GM12878 (cell line): ENCODE data around the gene PYGO1. TPM values are rescaled to one million over a fixed set of nuclear protein-coding genes. Genes with fewer than 3 reads are reported as not detected.

Source experiments
- ATAC-seq: fragments of 200-7000 bp; cut with Tn5 transposase; 3 replicates; pipeline ENCODE4 v1.9.1; 2020; ENCODE audit warnings: mild to moderate bottlenecking, moderate library complexity
- BruUV-seq: library from RNA; stranded (reverse); fragments of 400-500 nt; replicated peaks from 2 replicates; lab custom pipeline; 2021; lab: Mats Ljungman, UMichigan
- CTCF ChIA-PET: fragments of 300-600 bp; sonication (Branson Sonifier 250); formaldehyde crosslinking; extraction: SDS; loops from one replicate; lab custom pipeline; 2021; ENCODE audit warnings: inconsistent platforms; lab: Yijun Ruan, JAX
- POLR2A ChIA-PET: fragments of 350-600 bp; formaldehyde crosslinking; extraction: SDS; loops from one replicate; lab custom pipeline; 2021; ENCODE audit warnings: inconsistent platforms; lab: Charles Lee
- RAD21 ChIA-PET: fragments of 300-600 bp; sonication (Branson Sonifier 250); formaldehyde crosslinking; loops from one replicate; lab custom pipeline; 2023; ENCODE audit warnings: antibody characterized with exemption; ENCODE audit not compliant: unreplicated experiment; lab: Charles Lee
- SMC1A ChIA-PET: fragments of 300-600 bp; sonication (Branson Sonifier 250); formaldehyde crosslinking; loops from one replicate; lab custom pipeline; 2023; ENCODE audit not compliant: unreplicated experiment, uncharacterized antibody; lab: Charles Lee
- DNase-seq: peaks from one replicate; pipeline ENCODE4 v3.0.0-alpha.2; 2011; ENCODE audit warnings: low read depth, low spot score
- FAIRE-seq: peaks from 3 replicates; lab custom pipeline; 2011; peaks lifted over from hg19 to GRCh38; lab: Jason Lieb, UNC
- H2AFZ ChIP-seq: 2 replicates; pipeline ENCODE4 v1.6.0; 2011; ENCODE audit warnings: low read depth, low read length, control low read depth; ENCODE audit not compliant: control insufficient read depth
- H3K27ac ChIP-seq: 2 replicates; pipeline ENCODE4 v1.5.1; 2011; ENCODE audit warnings: control low read depth; ENCODE audit not compliant: control insufficient read depth, insufficient read depth
- H3K27me3 ChIP-seq, 2 experiments: replicated peaks in 1 of 2; 2 replicates each; pipeline versions ENCODE4 v1.6.0 to v1.6.1; 2011; ENCODE audit warnings: low read length in 1 of 2; ENCODE audit not compliant: control insufficient read depth in 2 of 2, insufficient read depth in 2 of 2
- H3K36me3 ChIP-seq, 2 experiments: 2 replicates each; pipeline ENCODE4 v1.5.1; 2011; ENCODE audit warnings: low read length in 1 of 2; ENCODE audit not compliant: control insufficient read depth in 2 of 2, insufficient read depth in 2 of 2
- H3K4me1 ChIP-seq: 2 replicates; pipeline ENCODE4 v1.6.1; 2011; ENCODE audit warnings: mild to moderate bottlenecking, low read length, moderate library complexity, mixed read lengths; ENCODE audit not compliant: control insufficient read depth, insufficient read depth
- H3K4me2 ChIP-seq: 2 replicates; pipeline ENCODE4 v1.6.0; 2011; ENCODE audit warnings: control low read depth; ENCODE audit not compliant: control insufficient read depth, insufficient read depth
- H3K4me3 ChIP-seq: fragments of 200-600 bp; sonication (generic); 2 replicates; pipeline ENCODE4 v1.5.1; 2016
- H3K79me2 ChIP-seq: 2 replicates; pipeline ENCODE4 v1.6.0; 2011; ENCODE audit warnings: low read length; ENCODE audit not compliant: control insufficient read depth, insufficient read depth
- H3K9ac ChIP-seq: 2 replicates; pipeline ENCODE4 v1.8.0; 2011; ENCODE audit warnings: low read length, control low read depth, mixed read lengths; ENCODE audit not compliant: control insufficient read depth, insufficient read depth
- H3K9me3 ChIP-seq: replicated peaks from 3 replicates; pipeline ENCODE4 v1.5.1; 2011; ENCODE audit warnings: mild to moderate bottlenecking, low read length; ENCODE audit not compliant: control insufficient read depth, insufficient read depth
- H4K20me1 ChIP-seq: 2 replicates; pipeline ENCODE4 v1.6.0; 2011; ENCODE audit not compliant: control insufficient read depth, insufficient read depth
- CREM ChIP-seq: IDR thresholded peaks from 2 replicates; pipeline ENCODE4 v1.6.1; 2014; ENCODE audit warnings: antibody characterized with exemption, low read depth
- E4F1 ChIP-seq: fragments of 450-650 bp; IDR thresholded peaks from 2 replicates; pipeline ENCODE4 v1.6.1; 2018; ENCODE audit warnings: borderline replicate concordance, mild to moderate bottlenecking; ENCODE audit not compliant: partially characterized antibody
- ESRRA ChIP-seq: IDR thresholded peaks from 2 replicates; pipeline ENCODE4 v1.6.1; 2012; ENCODE audit warnings: mild to moderate bottlenecking, low read length, improper control_type of control experiment
- NBN ChIP-seq: fragments of 450-650 bp; IDR thresholded peaks from 2 replicates; pipeline ENCODE4 v1.6.1; 2016
- RUNX3 ChIP-seq: IDR thresholded peaks from 2 replicates; pipeline ENCODE4 v1.6.1; 2012; ENCODE audit warnings: low read length, inconsistent platforms
- SPI1 ChIP-seq: IDR thresholded peaks from 2 replicates; pipeline ENCODE4 v1.6.1; 2011; ENCODE audit warnings: low read depth, mild to moderate bottlenecking, low read length, moderate library complexity, borderline replicate concordance; ENCODE audit not compliant: insufficient read depth
- YBX1 ChIP-seq: fragments of 450-650 bp; IDR thresholded peaks from 2 replicates; pipeline ENCODE4 v1.6.1; 2016; ENCODE audit warnings: antibody characterized with exemption
- WGBS: methylation state at CpG from one replicate; pipeline ENCODE4 v1.1.6; 2016; ENCODE audit warnings: low lambda C conversion rate; ENCODE audit not compliant: insufficient replicate concordance, insufficient coverage; ENCODE audit errors: missing lambda C conversion rate; 5-methylcytosine and 5-hydroxymethylcytosine counted together
- in situ Hi-C: fragments of 300-500 bp; cut with MboI; formaldehyde crosslinking; loops from 9 replicates; pipeline ENCODE4 v1.14.3; 2018; ENCODE audit warnings: mixed read lengths
- intact Hi-C: fragments of 100-400 bp; cut with micrococcal nuclease; formaldehyde crosslinking; loops from one replicate; pipeline ENCODE4 v1.14.2; 2022; ENCODE audit not compliant: unreplicated experiment
- polyA plus RNA-seq, 11 experiments: library from polyadenylated mRNA; depleted of rRNA in 4 of 11; unstranded in 6 of 11; stranded (reverse) in 5 of 11; fragments of >200 nt; fragmentation: Nextera tagmentation in 4 of 11; fragmentation: Illumina TruSeq in 1 of 11; extraction: Ambion mirVana in 4 of 11; extraction: Trizol in 1 of 11; gene quantifications; 1 replicate in 1 of 11; 2 replicates in 10 of 11; pipeline versions ENCODE4 v1.2.1 to v1.2.3, GENCODE V29; 2011 to 2016; ENCODE audit warnings: inconsistent platforms in 2 of 11, missing spikeins in 2 of 11, low read depth in 1 of 11
- total RNA-seq, 4 experiments: library from RNA; depleted of rRNA in 3 of 4; stranded (reverse); fragments of >200 nt in 3 of 4; fragmentation: Illumina TruSeq in 1 of 4; extraction: Trizol in 1 of 4; gene quantifications; 2 replicates each; pipeline versions ENCODE4 v1.2.1 to v1.2.3, GENCODE V29; 2013 to 2021
- TF ChIP-seq, protein P1 (sequence below): fragments of 150-350 bp; IDR thresholded peaks from 2 replicates; pipeline ENCODE4 v1.6.1; 2014; ENCODE audit warnings: mild to moderate bottlenecking, low read depth, low read length
- TF ChIP-seq, protein P2 (sequence below): IDR thresholded peaks from 2 replicates; pipeline ENCODE4 v1.6.1; 2012; ENCODE audit warnings: low read length, inconsistent platforms
- TF ChIP-seq, protein P3 (sequence below), 3 experiments: IDR thresholded peaks in 2 of 3; conservative IDR thresholded peaks in 1 of 3; 2 replicates each; pipeline ENCODE4 v1.5.1; 2011; ENCODE audit warnings: low read depth in 3 of 3, low read length in 3 of 3, mild to moderate bottlenecking in 3 of 3, control low read depth in 2 of 3, moderate library complexity in 2 of 3, inconsistent platforms in 1 of 3, mixed read lengths in 1 of 3; ENCODE audit not compliant: control insufficient read depth in 2 of 3, insufficient read depth in 1 of 3; ENCODE audit errors: extremely low read depth in 1 of 3

The PYGO1 gene
- total and polyA plus RNA-seq, 10 of the 15 experiments (the other 5 are each of a cell fraction or from before 2014, with no cell fraction given): 0.01 TPM; not detected in 9

DNA sequence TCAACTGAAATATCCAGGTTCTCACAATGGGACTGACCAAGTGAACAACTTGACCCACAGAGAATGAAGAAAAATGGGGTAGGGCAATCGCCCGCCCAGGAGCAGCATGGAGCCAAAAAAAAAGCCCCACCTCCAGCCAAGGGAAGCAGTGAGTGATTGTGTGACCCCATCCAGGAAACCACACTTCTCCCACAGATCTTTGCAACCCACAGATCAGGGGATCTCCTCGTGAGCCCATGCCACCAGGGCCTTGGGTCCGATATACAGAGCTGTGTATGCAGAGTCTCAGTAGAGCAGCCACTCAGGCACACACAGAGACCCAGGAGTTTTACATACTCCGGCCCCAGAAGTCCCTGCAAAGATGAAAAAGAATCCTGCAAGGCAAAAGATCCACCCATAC is 35.7 kb downstream of the PYGO1 start:
- Histone ChIP-seq H3K27ac (no peak overlapping the region), H3K9me3 (no peaks in the 10 kb centered on the region), H3K9ac (no peak overlapping the region), H3K79me2 (no peaks in the 10 kb centered on the region), H3K4me1 (no peaks in the 10 kb centered on the region), H3K4me2 (no peak overlapping the region), H3K27me3 (no peaks in the 10 kb centered on the region), H2AFZ (no peak overlapping the region), H3K36me3 (no peaks in the 10 kb centered on the region), H3K4me3 (no peak overlapping the region), H4K20me1 (no peaks in the 10 kb centered on the region)
- no peak for ATAC-seq
- FAIRE-seq: no peak
- DNase-seq: no peak
- CTCF ChIA-PET: no interaction called here
- intact Hi-C loops: no loop called here
- TF ChIP-seq, protein P1, sequence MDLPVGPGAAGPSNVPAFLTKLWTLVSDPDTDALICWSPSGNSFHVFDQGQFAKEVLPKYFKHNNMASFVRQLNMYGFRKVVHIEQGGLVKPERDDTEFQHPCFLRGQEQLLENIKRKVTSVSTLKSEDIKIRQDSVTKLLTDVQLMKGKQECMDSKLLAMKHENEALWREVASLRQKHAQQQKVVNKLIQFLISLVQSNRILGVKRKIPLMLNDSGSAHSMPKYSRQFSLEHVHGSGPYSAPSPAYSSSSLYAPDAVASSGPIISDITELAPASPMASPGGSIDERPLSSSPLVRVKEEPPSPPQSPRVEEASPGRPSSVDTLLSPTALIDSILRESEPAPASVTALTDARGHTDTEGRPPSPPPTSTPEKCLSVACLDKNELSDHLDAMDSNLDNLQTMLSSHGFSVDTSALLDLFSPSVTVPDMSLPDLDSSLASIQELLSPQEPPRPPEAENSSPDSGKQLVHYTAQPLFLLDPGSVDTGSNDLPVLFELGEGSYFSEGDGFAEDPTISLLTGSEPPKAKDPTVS: no peak
- 0 out of 2 replicates have a peak, but pooled peaks have one; percentile 23 for TF ChIP-seq RUNX3
- no TSS peak for BruUV-seq
- POLR2A ChIA-PET: no interaction called here
- in situ Hi-C loops: no loop called here
- RAD21 ChIA-PET: no interaction called here
- SMC1A ChIA-PET: no interaction called here
- WGBS: 2% methylated on average over 5 of the region's 5 CpGs

- no TSS peak for BruUV-seq
- no peaks in the 10 kb centered on the region for H3K9me3 ChIP-seq
- H3K79me2 ChIP-seq: no peaks in the 10 kb centered on the region
- H3K36me3 ChIP-seq: no peaks in the 10 kb centered on the region
- in situ Hi-C loops: no loop called here
- 100% methylated on average over 1 of the region's 1 CpG for WGBS
- H3K4me3 ChIP-seq: no peak overlapping the region
- ChIA-PET RAD21 (no interaction called here), SMC1A (no interaction called here), CTCF (no interaction called here), POLR2A (no interaction called here)
- H3K9ac ChIP-seq: no peak overlapping the region
- ATAC-seq (no peak), DNase-seq (no peak), FAIRE-seq (no peak)
- H3K27me3 ChIP-seq: no peaks in the 10 kb centered on the region
- no peaks in the 10 kb centered on the region for H3K4me1 ChIP-seq
- H3K27ac ChIP-seq: no peak overlapping the region
- H2AFZ ChIP-seq: no peak overlapping the region
- no peaks in the 10 kb centered on the region for H4K20me1 ChIP-seq
- no peak overlapping the region for H3K4me2 ChIP-seq
- intact Hi-C loops: no loop called here
- TF ChIP-seq ESRRA (no peak), NBN (no peak), RUNX3 (no peak), CREM (no peak), E4F1 (no peak), SPI1 (no peak), YBX1 (no peak)
- TF ChIP-seq, protein P2, sequence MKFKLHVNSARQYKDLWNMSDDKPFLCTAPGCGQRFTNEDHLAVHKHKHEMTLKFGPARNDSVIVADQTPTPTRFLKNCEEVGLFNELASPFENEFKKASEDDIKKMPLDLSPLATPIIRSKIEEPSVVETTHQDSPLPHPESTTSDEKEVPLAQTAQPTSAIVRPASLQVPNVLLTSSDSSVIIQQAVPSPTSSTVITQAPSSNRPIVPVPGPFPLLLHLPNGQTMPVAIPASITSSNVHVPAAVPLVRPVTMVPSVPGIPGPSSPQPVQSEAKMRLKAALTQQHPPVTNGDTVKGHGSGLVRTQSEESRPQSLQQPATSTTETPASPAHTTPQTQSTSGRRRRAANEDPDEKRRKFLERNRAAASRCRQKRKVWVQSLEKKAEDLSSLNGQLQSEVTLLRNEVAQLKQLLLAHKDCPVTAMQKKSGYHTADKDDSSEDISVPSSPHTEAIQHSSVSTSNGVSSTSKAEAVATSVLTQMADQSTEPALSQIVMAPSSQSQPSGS: no peak
- TF ChIP-seq, protein P3, sequence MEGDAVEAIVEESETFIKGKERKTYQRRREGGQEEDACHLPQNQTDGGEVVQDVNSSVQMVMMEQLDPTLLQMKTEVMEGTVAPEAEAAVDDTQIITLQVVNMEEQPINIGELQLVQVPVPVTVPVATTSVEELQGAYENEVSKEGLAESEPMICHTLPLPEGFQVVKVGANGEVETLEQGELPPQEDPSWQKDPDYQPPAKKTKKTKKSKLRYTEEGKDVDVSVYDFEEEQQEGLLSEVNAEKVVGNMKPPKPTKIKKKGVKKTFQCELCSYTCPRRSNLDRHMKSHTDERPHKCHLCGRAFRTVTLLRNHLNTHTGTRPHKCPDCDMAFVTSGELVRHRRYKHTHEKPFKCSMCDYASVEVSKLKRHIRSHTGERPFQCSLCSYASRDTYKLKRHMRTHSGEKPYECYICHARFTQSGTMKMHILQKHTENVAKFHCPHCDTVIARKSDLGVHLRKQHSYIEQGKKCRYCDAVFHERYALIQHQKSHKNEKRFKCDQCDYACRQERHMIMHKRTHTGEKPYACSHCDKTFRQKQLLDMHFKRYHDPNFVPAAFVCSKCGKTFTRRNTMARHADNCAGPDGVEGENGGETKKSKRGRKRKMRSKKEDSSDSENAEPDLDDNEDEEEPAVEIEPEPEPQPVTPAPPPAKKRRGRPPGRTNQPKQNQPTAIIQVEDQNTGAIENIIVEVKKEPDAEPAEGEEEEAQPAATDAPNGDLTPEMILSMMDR (IDR thresholded peaks at IDR 0.05 in 2 of 3, conservative IDR thresholded peaks at IDR 0.05 in 1 of 3; ENCODE audit: control insufficient read depth in 2 of 3, extremely low read depth in 1 of 3, insufficient read depth in 1 of 3, low read depth in 3 of 3, low read length in 3 of 3): no peak
Measured at GRCh38 chr15:55549305-55549704, 38.8 kb downstream of the PYGO1 start.
